Testis (tissue), 2 donors: ENCODE data around the gene SLC22A2.

Source experiments
- CTCF ChIP-seq, 3 experiments: fragments of 450-650 bp in 2 of 3; fragments of 200-600 bp in 1 of 3; sonication (generic) in 1 of 3; IDR thresholded peaks; one replicate each; pipeline ENCODE4 v1.5.1; 2016 to 2019; ENCODE audit warnings: antibody characterized with exemption in 3 of 3, mild to moderate bottlenecking in 2 of 3, moderate library complexity in 1 of 3
- POLR2A ChIP-seq: fragments of 450-650 bp; IDR thresholded peaks from one replicate; pipeline ENCODE4 v1.6.1; 2017; ENCODE audit warnings: antibody characterized with exemption, mild to moderate bottlenecking, moderate library complexity

GRCh38 chr6:160303806-160304205 is 45.2 kb upstream of the SLC22A2 start:
- no peak for TF ChIP-seq CTCF (IDR thresholded peaks at IDR 0.05)
- no peak for TF ChIP-seq POLR2A
